HepG2 (cell line): ENCODE data around the gene DCDC2. TPM values are rescaled to one million over a fixed set of nuclear protein-coding genes. Genes with fewer than 3 reads are reported as not detected.

Experiments
- HHEX ChIP-seq: IDR thresholded peaks from 2 replicates; pipeline ENCODE4 v1.6.1; 2016; ENCODE audit warnings: control low read depth
- NR2F6 ChIP-seq, 2 experiments: IDR thresholded peaks; 2 replicates each; pipeline ENCODE4 v1.6.1; 2016; ENCODE audit warnings: antibody characterized with exemption in 1 of 2, mild to moderate bottlenecking in 1 of 2
- PCBP1 ChIP-seq: fragments of 200-400 bp; formaldehyde crosslinking; IDR thresholded peaks from 2 replicates; pipeline ENCODE4 v1.6.1; 2017; ENCODE audit warnings: mild to moderate bottlenecking, low read depth, low read length, borderline replicate concordance
- SALL1 ChIP-seq: sonication (generic); formaldehyde crosslinking; IDR thresholded peaks from 2 replicates; pipeline ENCODE4 v1.8.0; 2022; ENCODE audit warnings: mild to moderate bottlenecking, missing genetic modification reagents
- SIX1 ChIP-seq: sonication (generic); formaldehyde crosslinking; IDR thresholded peaks from 2 replicates; pipeline ENCODE4 v1.4.0; 2020; ENCODE audit warnings: missing genetic modification reagents, borderline replicate concordance
- TAF1 ChIP-seq: sonication (generic); formaldehyde crosslinking; IDR thresholded peaks from 2 replicates; pipeline ENCODE4 v1.4.0; 2020; ENCODE audit warnings: missing genetic modification reagents
- ZNF207 ChIP-seq: fragments of 450-650 bp; IDR thresholded peaks from 2 replicates; pipeline ENCODE4 v1.6.1; 2016; ENCODE audit warnings: antibody characterized with exemption, borderline replicate concordance
- ZNF350 ChIP-seq: sonication (generic); formaldehyde crosslinking; IDR thresholded peaks from 2 replicates; pipeline ENCODE4 v1.4.0; 2020; ENCODE audit warnings: mild to moderate bottlenecking, low read depth, missing genetic modification reagents, borderline replicate concordance
- ZNF510 ChIP-seq: sonication (generic); formaldehyde crosslinking; IDR thresholded peaks from 2 replicates; pipeline ENCODE4 v1.4.0; 2020; ENCODE audit warnings: low read depth, mild to moderate bottlenecking, missing genetic modification reagents
- ZNF598 ChIP-seq: sonication (generic); formaldehyde crosslinking; IDR thresholded peaks from 2 replicates; pipeline ENCODE4 v1.5.1; 2020; ENCODE audit warnings: mild to moderate bottlenecking, missing genetic modification reagents, borderline replicate concordance
- ZNF747 ChIP-seq: sonication (generic); formaldehyde crosslinking; IDR thresholded peaks from 2 replicates; pipeline ENCODE4 v1.8.1; 2023; ENCODE audit warnings: missing genetic modification reagents, mild to moderate bottlenecking, borderline replicate concordance
- ZSCAN31 ChIP-seq: sonication (generic); formaldehyde crosslinking; IDR thresholded peaks from 2 replicates; pipeline ENCODE4 v1.5.0; 2020; ENCODE audit warnings: low read depth, mild to moderate bottlenecking, missing genetic modification reagents
- polyA plus RNA-seq, 8 experiments: library from polyadenylated mRNA; depleted of rRNA in 3 of 8; stranded (reverse) in 7 of 8; unstranded in 1 of 8; fragments of >200 nt; fragmentation: Illumina TruSeq in 4 of 8; extraction: Trizol in 4 of 8; gene quantifications; 2 replicates each; pipeline versions ENCODE4 v1.2.1 to v1.2.3, GENCODE V29; 2011 to 2016; ENCODE audit warnings: low read depth in 4 of 8, missing spikeins in 1 of 8, mixed read lengths in 1 of 8; ENCODE audit not compliant: insufficient read depth in 1 of 8
- total RNA-seq, 5 experiments: library from RNA; depleted of rRNA; stranded (reverse); fragments of >200 nt; fragmentation: Illumina TruSeq; extraction: Trizol; gene quantifications; 2 replicates each; pipeline ENCODE4 v1.2.3, GENCODE V29; 2016; ENCODE audit warnings: low read depth in 1 of 5
- TF ChIP-seq, protein P1 (sequence below): IDR thresholded peaks from 2 replicates; pipeline ENCODE4 v1.6.1; 2016; ENCODE audit warnings: low read depth, missing genetic modification reagents, missing compliant biosample characterization
- TF ChIP-seq, protein P2 (sequence below): IDR thresholded peaks from 2 replicates; pipeline ENCODE4 v1.6.1; 2016; ENCODE audit warnings: low read depth, borderline replicate concordance
- TF ChIP-seq, protein P3 (sequence below): sonication (generic); formaldehyde crosslinking; IDR thresholded peaks from 2 replicates; pipeline ENCODE4 v1.4.0; 2020; ENCODE audit warnings: missing genetic modification reagents
- TF ChIP-seq, protein P4 (sequence below): sonication (generic); formaldehyde crosslinking; IDR thresholded peaks from 2 replicates; pipeline ENCODE4 v1.4.0; 2020; ENCODE audit warnings: missing genetic modification reagents, borderline replicate concordance

DCDC2 gene
- total and polyA plus RNA-seq, 2 of the 13 experiments (the other 11 are each of a cell fraction or from before 2014, with no cell fraction given), result 9.0 to 36.2 TPM

DNA sequence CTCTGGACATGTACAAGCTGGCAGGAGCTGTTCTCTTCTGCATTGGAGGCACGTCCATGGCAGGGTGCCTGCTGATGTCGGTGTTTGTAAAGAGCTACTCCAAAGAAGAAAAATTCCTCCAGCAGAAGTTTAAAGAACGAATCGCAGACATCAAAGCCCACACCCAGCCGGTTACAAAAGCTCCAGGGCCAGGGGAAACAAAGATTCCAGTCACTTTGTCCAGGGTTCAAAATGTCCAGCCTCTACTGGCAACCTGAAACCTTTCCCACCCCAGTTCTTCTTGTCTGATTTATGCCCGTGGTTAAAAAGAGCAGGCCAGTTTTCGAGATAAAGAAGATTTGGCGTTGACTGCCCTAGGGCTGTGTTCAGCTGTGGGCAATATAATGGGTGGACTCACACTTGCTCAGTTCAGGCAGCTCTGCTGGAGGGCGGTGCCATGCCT is 212.1 kb downstream of the DCDC2 start (continued):
- TF ChIP-seq, protein P1, sequence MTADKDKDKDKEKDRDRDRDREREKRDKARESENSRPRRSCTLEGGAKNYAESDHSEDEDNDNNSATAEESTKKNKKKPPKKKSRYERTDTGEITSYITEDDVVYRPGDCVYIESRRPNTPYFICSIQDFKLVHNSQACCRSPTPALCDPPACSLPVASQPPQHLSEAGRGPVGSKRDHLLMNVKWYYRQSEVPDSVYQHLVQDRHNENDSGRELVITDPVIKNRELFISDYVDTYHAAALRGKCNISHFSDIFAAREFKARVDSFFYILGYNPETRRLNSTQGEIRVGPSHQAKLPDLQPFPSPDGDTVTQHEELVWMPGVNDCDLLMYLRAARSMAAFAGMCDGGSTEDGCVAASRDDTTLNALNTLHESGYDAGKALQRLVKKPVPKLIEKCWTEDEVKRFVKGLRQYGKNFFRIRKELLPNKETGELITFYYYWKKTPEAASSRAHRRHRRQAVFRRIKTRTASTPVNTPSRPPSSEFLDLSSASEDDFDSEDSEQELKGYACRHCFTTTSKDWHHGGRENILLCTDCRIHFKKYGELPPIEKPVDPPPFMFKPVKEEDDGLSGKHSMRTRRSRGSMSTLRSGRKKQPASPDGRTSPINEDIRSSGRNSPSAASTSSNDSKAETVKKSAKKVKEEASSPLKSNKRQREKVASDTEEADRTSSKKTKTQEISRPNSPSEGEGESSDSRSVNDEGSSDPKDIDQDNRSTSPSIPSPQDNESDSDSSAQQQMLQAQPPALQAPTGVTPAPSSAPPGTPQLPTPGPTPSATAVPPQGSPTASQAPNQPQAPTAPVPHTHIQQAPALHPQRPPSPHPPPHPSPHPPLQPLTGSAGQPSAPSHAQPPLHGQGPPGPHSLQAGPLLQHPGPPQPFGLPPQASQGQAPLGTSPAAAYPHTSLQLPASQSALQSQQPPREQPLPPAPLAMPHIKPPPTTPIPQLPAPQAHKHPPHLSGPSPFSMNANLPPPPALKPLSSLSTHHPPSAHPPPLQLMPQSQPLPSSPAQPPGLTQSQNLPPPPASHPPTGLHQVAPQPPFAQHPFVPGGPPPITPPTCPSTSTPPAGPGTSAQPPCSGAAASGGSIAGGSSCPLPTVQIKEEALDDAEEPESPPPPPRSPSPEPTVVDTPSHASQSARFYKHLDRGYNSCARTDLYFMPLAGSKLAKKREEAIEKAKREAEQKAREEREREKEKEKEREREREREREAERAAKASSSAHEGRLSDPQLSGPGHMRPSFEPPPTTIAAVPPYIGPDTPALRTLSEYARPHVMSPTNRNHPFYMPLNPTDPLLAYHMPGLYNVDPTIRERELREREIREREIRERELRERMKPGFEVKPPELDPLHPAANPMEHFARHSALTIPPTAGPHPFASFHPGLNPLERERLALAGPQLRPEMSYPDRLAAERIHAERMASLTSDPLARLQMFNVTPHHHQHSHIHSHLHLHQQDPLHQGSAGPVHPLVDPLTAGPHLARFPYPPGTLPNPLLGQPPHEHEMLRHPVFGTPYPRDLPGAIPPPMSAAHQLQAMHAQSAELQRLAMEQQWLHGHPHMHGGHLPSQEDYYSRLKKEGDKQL (CRISPR knock-in tag), result peak; percentile 68; the same call in 1 of the 2 replicates
- 0 out of 2 replicates have a peak, but pooled peaks have one; percentile 11 for TF ChIP-seq ZNF598 (CRISPR knock-in tag)
- TF ChIP-seq ZNF510, result no peak
- TF ChIP-seq SIX1, result peak; percentile 92
- TF ChIP-seq, protein P2, sequence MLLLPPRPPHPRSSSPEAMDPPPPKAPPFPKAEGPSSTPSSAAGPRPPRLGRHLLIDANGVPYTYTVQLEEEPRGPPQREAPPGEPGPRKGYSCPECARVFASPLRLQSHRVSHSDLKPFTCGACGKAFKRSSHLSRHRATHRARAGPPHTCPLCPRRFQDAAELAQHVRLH (CRISPR knock-in tag), result peak; percentile 65; the same call in 1 of the 2 replicates
- TF ChIP-seq TAF1, result no peak
- TF ChIP-seq ZSCAN31 (CRISPR knock-in tag), result peak; percentile 27; the same call in 1 of the 2 replicates
- TF ChIP-seq ZNF207, result no peak
- TF ChIP-seq, protein P3, sequence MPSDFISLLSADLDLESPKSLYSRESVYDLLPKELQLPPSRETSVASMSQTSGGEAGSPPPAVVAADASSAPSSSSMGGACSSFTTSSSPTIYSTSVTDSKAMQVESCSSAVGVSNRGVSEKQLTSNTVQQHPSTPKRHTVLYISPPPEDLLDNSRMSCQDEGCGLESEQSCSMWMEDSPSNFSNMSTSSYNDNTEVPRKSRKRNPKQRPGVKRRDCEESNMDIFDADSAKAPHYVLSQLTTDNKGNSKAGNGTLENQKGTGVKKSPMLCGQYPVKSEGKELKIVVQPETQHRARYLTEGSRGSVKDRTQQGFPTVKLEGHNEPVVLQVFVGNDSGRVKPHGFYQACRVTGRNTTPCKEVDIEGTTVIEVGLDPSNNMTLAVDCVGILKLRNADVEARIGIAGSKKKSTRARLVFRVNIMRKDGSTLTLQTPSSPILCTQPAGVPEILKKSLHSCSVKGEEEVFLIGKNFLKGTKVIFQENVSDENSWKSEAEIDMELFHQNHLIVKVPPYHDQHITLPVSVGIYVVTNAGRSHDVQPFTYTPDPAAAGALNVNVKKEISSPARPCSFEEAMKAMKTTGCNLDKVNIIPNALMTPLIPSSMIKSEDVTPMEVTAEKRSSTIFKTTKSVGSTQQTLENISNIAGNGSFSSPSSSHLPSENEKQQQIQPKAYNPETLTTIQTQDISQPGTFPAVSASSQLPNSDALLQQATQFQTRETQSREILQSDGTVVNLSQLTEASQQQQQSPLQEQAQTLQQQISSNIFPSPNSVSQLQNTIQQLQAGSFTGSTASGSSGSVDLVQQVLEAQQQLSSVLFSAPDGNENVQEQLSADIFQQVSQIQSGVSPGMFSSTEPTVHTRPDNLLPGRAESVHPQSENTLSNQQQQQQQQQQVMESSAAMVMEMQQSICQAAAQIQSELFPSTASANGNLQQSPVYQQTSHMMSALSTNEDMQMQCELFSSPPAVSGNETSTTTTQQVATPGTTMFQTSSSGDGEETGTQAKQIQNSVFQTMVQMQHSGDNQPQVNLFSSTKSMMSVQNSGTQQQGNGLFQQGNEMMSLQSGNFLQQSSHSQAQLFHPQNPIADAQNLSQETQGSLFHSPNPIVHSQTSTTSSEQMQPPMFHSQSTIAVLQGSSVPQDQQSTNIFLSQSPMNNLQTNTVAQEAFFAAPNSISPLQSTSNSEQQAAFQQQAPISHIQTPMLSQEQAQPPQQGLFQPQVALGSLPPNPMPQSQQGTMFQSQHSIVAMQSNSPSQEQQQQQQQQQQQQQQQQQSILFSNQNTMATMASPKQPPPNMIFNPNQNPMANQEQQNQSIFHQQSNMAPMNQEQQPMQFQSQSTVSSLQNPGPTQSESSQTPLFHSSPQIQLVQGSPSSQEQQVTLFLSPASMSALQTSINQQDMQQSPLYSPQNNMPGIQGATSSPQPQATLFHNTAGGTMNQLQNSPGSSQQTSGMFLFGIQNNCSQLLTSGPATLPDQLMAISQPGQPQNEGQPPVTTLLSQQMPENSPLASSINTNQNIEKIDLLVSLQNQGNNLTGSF (CRISPR knock-in tag), result 0 out of 2 replicates have a peak, but pooled peaks have one; percentile 61
- no peak for TF ChIP-seq ZNF747 (CRISPR knock-in tag)
- no peak for TF ChIP-seq ZNF350 (CRISPR knock-in tag)
- peak; percentile 68 for TF ChIP-seq SALL1
- no peak for TF ChIP-seq PCBP1
- TF ChIP-seq, protein P4, sequence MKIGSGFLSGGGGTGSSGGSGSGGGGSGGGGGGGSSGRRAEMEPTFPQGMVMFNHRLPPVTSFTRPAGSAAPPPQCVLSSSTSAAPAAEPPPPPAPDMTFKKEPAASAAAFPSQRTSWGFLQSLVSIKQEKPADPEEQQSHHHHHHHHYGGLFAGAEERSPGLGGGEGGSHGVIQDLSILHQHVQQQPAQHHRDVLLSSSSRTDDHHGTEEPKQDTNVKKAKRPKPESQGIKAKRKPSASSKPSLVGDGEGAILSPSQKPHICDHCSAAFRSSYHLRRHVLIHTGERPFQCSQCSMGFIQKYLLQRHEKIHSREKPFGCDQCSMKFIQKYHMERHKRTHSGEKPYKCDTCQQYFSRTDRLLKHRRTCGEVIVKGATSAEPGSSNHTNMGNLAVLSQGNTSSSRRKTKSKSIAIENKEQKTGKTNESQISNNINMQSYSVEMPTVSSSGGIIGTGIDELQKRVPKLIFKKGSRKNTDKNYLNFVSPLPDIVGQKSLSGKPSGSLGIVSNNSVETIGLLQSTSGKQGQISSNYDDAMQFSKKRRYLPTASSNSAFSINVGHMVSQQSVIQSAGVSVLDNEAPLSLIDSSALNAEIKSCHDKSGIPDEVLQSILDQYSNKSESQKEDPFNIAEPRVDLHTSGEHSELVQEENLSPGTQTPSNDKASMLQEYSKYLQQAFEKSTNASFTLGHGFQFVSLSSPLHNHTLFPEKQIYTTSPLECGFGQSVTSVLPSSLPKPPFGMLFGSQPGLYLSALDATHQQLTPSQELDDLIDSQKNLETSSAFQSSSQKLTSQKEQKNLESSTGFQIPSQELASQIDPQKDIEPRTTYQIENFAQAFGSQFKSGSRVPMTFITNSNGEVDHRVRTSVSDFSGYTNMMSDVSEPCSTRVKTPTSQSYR (CRISPR knock-in tag), result peak; percentile 41; the same call in 1 of the 2 replicates
- TF ChIP-seq NR2F6 (IDR thresholded peaks at IDR 0.05), result peak; percentile 73
- peak; percentile 66 for TF ChIP-seq NR2F6 (CRISPR knock-in tag; IDR thresholded peaks at IDR 0.05)
- no peak for TF ChIP-seq HHEX
